IMR-90 (cell line): Measurements from ENCODE around the gene ACSL6. TPM values are rescaled to one million over a fixed set of nuclear protein-coding genes. Genes with fewer than 3 reads are reported as not detected.

ENCODE experiments used
- ATAC-seq: fragments of 200-7000 bp; cut with Tn5 transposase; 2 replicates; pipeline ENCODE4 v1.9.1; 2020; ENCODE audit warnings: low read depth, mild to moderate bottlenecking, moderate library complexity
- BruUV-seq: library from RNA; stranded (reverse); fragments of 400-500 nt; replicated peaks from 2 replicates; lab custom pipeline; 2021; lab: Mats Ljungman, UMichigan
- CTCF ChIA-PET: fragments of 300-600 bp; formaldehyde crosslinking; extraction: SDS; loops from one replicate; lab custom pipeline; 2021; ENCODE audit warnings: antibody characterized with exemption; lab: Yijun Ruan, JAX
- POLR2A ChIA-PET: fragments of 300-600 bp; sonication (Branson Sonifier 250); formaldehyde crosslinking; loops from one replicate; lab custom pipeline; 2022; ENCODE audit warnings: antibody characterized with exemption; ENCODE audit not compliant: unreplicated experiment; lab: Charles Lee
- DNase-seq: peaks from one replicate; pipeline ENCODE4 v3.0.0; 2013
- H2AFZ ChIP-seq: replicated peaks from 2 replicates; pipeline ENCODE3; 2013; ENCODE audit warnings: low read length, mild to moderate bottlenecking; ENCODE audit not compliant: poor library complexity
- H2AK5ac ChIP-seq: 2 replicates; pipeline ENCODE4 v1.6.1; 2013; ENCODE audit warnings: low read depth, low read length, inconsistent platforms
- H2AK9ac ChIP-seq: replicated peaks from 2 replicates; pipeline ENCODE3; 2013; ENCODE audit warnings: mild to moderate bottlenecking, low read depth, low read length, moderate library complexity; ENCODE audit not compliant: poor library complexity
- H2BK120ac ChIP-seq: 2 replicates; pipeline ENCODE4 v1.6.1; 2013; ENCODE audit warnings: low read depth, low read length, inconsistent platforms
- H2BK15ac ChIP-seq: 3 replicates; pipeline ENCODE4 v1.6.1; 2013; ENCODE audit warnings: low read depth, low read length, inconsistent platforms
- H2BK20ac ChIP-seq: 2 replicates; pipeline ENCODE4 v1.6.1; 2013; ENCODE audit warnings: low read depth, mild to moderate bottlenecking, inconsistent platforms, low read length, moderate library complexity
- H2BK5ac ChIP-seq: 2 replicates; pipeline ENCODE4 v1.6.1; 2013; ENCODE audit warnings: mild to moderate bottlenecking, low read depth, low read length, inconsistent platforms; ENCODE audit not compliant: poor library complexity, severe bottlenecking
- H3K14ac ChIP-seq: replicated peaks from 2 replicates; pipeline ENCODE4 v1.6.1; 2013; ENCODE audit warnings: low read depth, low read length, inconsistent platforms
- H3K18ac ChIP-seq: 2 replicates; pipeline ENCODE4 v1.6.1; 2013; ENCODE audit warnings: low read depth, low read length, control low read depth
- H3K23ac ChIP-seq: 2 replicates; pipeline ENCODE4 v1.6.1; 2013; ENCODE audit warnings: low read depth, low read length, inconsistent platforms
- H3K27ac ChIP-seq: 2 replicates; pipeline ENCODE4 v1.5.1; 2013; ENCODE audit warnings: mild to moderate bottlenecking, control low read depth, low read length; ENCODE audit not compliant: insufficient read depth
- H3K27me3 ChIP-seq: 2 replicates; pipeline ENCODE4 v1.6.1; 2013; ENCODE audit warnings: low read length; ENCODE audit not compliant: control insufficient read depth, insufficient read depth
- H3K36me3 ChIP-seq: 2 replicates; pipeline ENCODE4 v1.6.1; 2013; ENCODE audit warnings: low read length, mixed read lengths; ENCODE audit not compliant: control insufficient read depth, insufficient read depth
- H3K4ac ChIP-seq: 2 replicates; pipeline ENCODE4 v1.6.1; 2013; ENCODE audit warnings: low read depth, low read length, inconsistent platforms
- H3K4me1 ChIP-seq: 2 replicates; pipeline ENCODE4 v1.6.1; 2013; ENCODE audit warnings: low read length, mixed read lengths; ENCODE audit not compliant: control insufficient read depth, insufficient read depth
- H3K4me2 ChIP-seq: 2 replicates; pipeline ENCODE4 v1.6.1; 2013; ENCODE audit warnings: low read depth, mild to moderate bottlenecking, control low read depth, low read length, moderate library complexity
- H3K4me3 ChIP-seq: 2 replicates; pipeline ENCODE4 v1.5.1; 2013; ENCODE audit warnings: low read depth, mild to moderate bottlenecking, control low read depth, low read length, moderate library complexity; ENCODE audit not compliant: insufficient read depth
- H3K56ac ChIP-seq: 2 replicates; pipeline ENCODE4 v1.6.1; 2013; ENCODE audit warnings: low read length, inconsistent platforms; ENCODE audit not compliant: insufficient read depth; ENCODE audit errors: extremely low read depth
- H3K79me1 ChIP-seq, 2 experiments: 2 replicates each; pipeline ENCODE4 v1.6.1; 2013; ENCODE audit warnings: low read length in 2 of 2, inconsistent platforms in 1 of 2, low read depth in 1 of 2
- H3K9ac ChIP-seq: 2 replicates; pipeline ENCODE4 v1.6.1; 2013; ENCODE audit warnings: low read depth, low read length, control low read depth
- H3K9me1 ChIP-seq: 2 replicates; pipeline ENCODE4 v1.6.1; 2013; ENCODE audit warnings: low read length, inconsistent platforms; ENCODE audit not compliant: insufficient read depth
- H3K9me3 ChIP-seq: 2 replicates; pipeline ENCODE4 v1.6.1; 2013; ENCODE audit warnings: low read length; ENCODE audit not compliant: control insufficient read depth, insufficient read depth
- H4K20me1 ChIP-seq: 2 replicates; pipeline ENCODE4 v1.6.1; 2013; ENCODE audit warnings: low read length, inconsistent platforms; ENCODE audit not compliant: insufficient read depth
- H4K5ac ChIP-seq: 2 replicates; pipeline ENCODE4 v1.6.1; 2013; ENCODE audit warnings: mild to moderate bottlenecking, low read depth, low read length, control low read depth
- H4K8ac ChIP-seq, 2 experiments: 2 replicates each; pipeline ENCODE4 v1.6.1; 2013; ENCODE audit warnings: low read depth in 2 of 2, low read length in 2 of 2, control low read depth in 1 of 2, inconsistent platforms in 1 of 2
- H4K91ac ChIP-seq: 2 replicates; pipeline ENCODE4 v1.6.1; 2013; ENCODE audit warnings: low read depth, low read length, inconsistent platforms; ENCODE audit not compliant: insufficient read depth
- BHLHE40 ChIP-seq: fragments of 150-350 bp; IDR thresholded peaks from 2 replicates; pipeline ENCODE4 v1.6.1; 2016; ENCODE audit warnings: mild to moderate bottlenecking, low read depth, low read length
- CEBPB ChIP-seq: IDR thresholded peaks from 2 replicates; pipeline ENCODE4 v1.6.1; 2012; ENCODE audit warnings: low read depth, low read length, improper control_type of control experiment
- CHD1 ChIP-seq: IDR thresholded peaks from 2 replicates; pipeline ENCODE4 v1.6.1; 2012; ENCODE audit warnings: low read depth, low read length, improper control_type of control experiment
- FOS ChIP-seq: fragments of 150-350 bp; IDR thresholded peaks from 2 replicates; pipeline ENCODE4 v1.6.1; 2016; ENCODE audit warnings: low read depth, low read length
- MAFK ChIP-seq: IDR thresholded peaks from 2 replicates; pipeline ENCODE4 v1.6.1; 2012; ENCODE audit warnings: low read depth, low read length, improper control_type of control experiment
- MAZ ChIP-seq: IDR thresholded peaks from 2 replicates; pipeline ENCODE4 v1.6.1; 2012; ENCODE audit warnings: low read depth, mild to moderate bottlenecking, low read length, improper control_type of control experiment, moderate library complexity, borderline replicate concordance
- MXI1 ChIP-seq: IDR thresholded peaks from 2 replicates; pipeline ENCODE4 v1.6.1; 2012; ENCODE audit warnings: low read depth, mild to moderate bottlenecking, low read length, moderate library complexity, borderline replicate concordance
- NFE2L2 ChIP-seq: fragments of 150-350 bp; IDR thresholded peaks from 2 replicates; pipeline ENCODE4 v1.6.1; 2016; ENCODE audit warnings: low read depth, mild to moderate bottlenecking, low read length
- POLR2A ChIP-seq: IDR thresholded peaks from 2 replicates; pipeline ENCODE4 v1.6.1; 2012; ENCODE audit warnings: mild to moderate bottlenecking, low read depth, low read length
- RAD21 ChIP-seq: IDR thresholded peaks from 2 replicates; pipeline ENCODE4 v1.6.1; 2012; ENCODE audit warnings: low read length, improper control_type of control experiment
- RCOR1 ChIP-seq: IDR thresholded peaks from 2 replicates; pipeline ENCODE4 v1.6.1; 2012; ENCODE audit warnings: mild to moderate bottlenecking, low read length, improper control_type of control experiment; ENCODE audit not compliant: insufficient replicate concordance
- RFX5 ChIP-seq: IDR thresholded peaks from 2 replicates; pipeline ENCODE4 v1.8.0; 2012; ENCODE audit warnings: low read depth, mild to moderate bottlenecking, low read length, moderate library complexity
- SMC3 ChIP-seq: fragments of 150-350 bp; IDR thresholded peaks from 2 replicates; pipeline ENCODE4 v1.6.1; 2016; ENCODE audit warnings: low read depth, mild to moderate bottlenecking, antibody characterized with exemption, low read length, moderate library complexity
- WGBS, 2 experiments: methylation state at CpG; one replicate each; pipeline versions ENCODE4 v1.1.5 to v1.1.7; 2013; ENCODE audit warnings: missing lambda C conversion rate in 2 of 2; ENCODE audit not compliant: insufficient read length in 1 of 2; ENCODE audit errors: extremely low coverage in 2 of 2; 5-methylcytosine and 5-hydroxymethylcytosine counted together
- dilution Hi-C: fragments of 300-500 bp; cut with HindIII; formaldehyde crosslinking; loops from one replicate; pipeline ENCODE4 v1.14.3; 2018; ENCODE audit warnings: low sequenced_read_pairs; ENCODE audit not compliant: unreplicated experiment
- in situ Hi-C: fragments of 300-500 bp; cut with MboI; formaldehyde crosslinking; loops from 3 replicates; pipeline ENCODE4 v1.14.3; 2019; ENCODE audit warnings: low sequenced_read_pairs, inconsistent platforms, mixed read lengths
- intact Hi-C: fragments of 100-400 bp; cut with micrococcal nuclease; formaldehyde crosslinking; loops from 2 replicates; pipeline ENCODE4 v1.10.0; 2022
- polyA plus RNA-seq, 3 experiments: library from polyadenylated mRNA; depleted of rRNA; stranded (reverse); fragments of >200 nt; gene quantifications; 2 replicates each; pipeline ENCODE4 v1.2.3, GENCODE V29; 2012; ENCODE audit warnings: low replicate concordance in 1 of 3
- total RNA-seq: library from RNA; depleted of rRNA; stranded (reverse); fragments of >200 nt; gene quantifications from 2 replicates; pipeline ENCODE4 v1.2.3, GENCODE V29; 2012
- TF ChIP-seq, protein P1 (sequence below): conservative IDR thresholded peaks from 2 replicates; pipeline ENCODE4 v1.5.1; 2012; ENCODE audit warnings: mild to moderate bottlenecking, low read depth, low read length, improper control_type of control experiment
- TF ChIP-seq, protein P2 (sequence below): fragments of 150-350 bp; IDR thresholded peaks from 2 replicates; pipeline ENCODE4 v1.6.1; 2017; ENCODE audit warnings: mild to moderate bottlenecking, antibody characterized with exemption, low read length, low read depth
- TF ChIP-seq, protein P3 (sequence below): fragments of 150-350 bp; IDR thresholded peaks from 2 replicates; pipeline ENCODE4 v1.6.1; 2016; ENCODE audit warnings: low read depth, mild to moderate bottlenecking, low read length, moderate library complexity, borderline replicate concordance

ACSL6 gene
- total and polyA plus RNA-seq, 2 of the 4 experiments (the other 2 are of a cell fraction), result not detected

DNA sequence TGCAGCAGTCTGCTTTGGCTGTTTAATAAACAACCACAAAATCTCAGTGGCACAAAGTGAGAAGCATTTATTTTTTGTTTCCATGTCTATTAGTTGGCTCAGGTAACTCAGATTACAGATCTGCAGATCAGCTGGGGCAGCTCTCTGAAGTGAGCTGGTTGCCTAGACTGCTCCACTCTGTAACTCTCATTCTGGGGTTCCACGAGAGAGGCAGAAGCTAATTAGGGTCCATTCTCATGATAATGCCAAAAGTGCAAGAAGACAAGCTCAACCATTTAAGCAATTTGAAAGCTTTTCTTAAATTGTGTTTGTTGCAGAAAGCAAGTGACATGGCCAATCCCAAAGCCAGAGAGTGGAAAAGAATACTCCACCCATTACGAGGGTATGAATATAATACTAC lies 79.2 kb downstream of the ACSL6 start:
- no peak overlapping the region for H3K9ac ChIP-seq
- ChIA-PET POLR2A (no interaction called here), CTCF (interaction anchor here (0.6 kb wide), 1 partner anchor 694 kb away, joined by 3 read pairs; no protein-coding TSS in a partner anchor)
- no peak overlapping the region for H4K5ac ChIP-seq
- BruUV-seq, result no TSS peak
- no peaks in the 10 kb centered on the region for H3K36me3 ChIP-seq
- no peaks in the 10 kb centered on the region for H3K9me3 ChIP-seq
- H2AFZ ChIP-seq, result no peak overlapping the region
- no peaks in the 10 kb centered on the region for H3K27me3 ChIP-seq
- DNase-seq (no peak), ATAC-seq (no peak)
- H2AK5ac ChIP-seq, result no peak overlapping the region
- H4K91ac ChIP-seq, result no peak overlapping the region
- dilution Hi-C loops (no loop called here), intact Hi-C loops (no loop called here), in situ Hi-C loops (no loop called here)
- no CpG with 5 or more reads among the region's 2 CpGs for WGBS, 2 experiments
- H3K4me1 ChIP-seq, result no peaks in the 10 kb centered on the region
- no peak overlapping the region for H3K4ac ChIP-seq
- no peak overlapping the region for H3K4me3 ChIP-seq
- H2BK120ac ChIP-seq, result no peak overlapping the region
- H3K79me1 ChIP-seq, result no peaks in the 10 kb centered on the region
- TF ChIP-seq BHLHE40 (no peak), CHD1 (no peak), MAFK (no peak), FOS (no peak), MAZ (no peak), CEBPB (no peak), RCOR1 (no peak), NFE2L2 (no peak), POLR2A (no peak), MXI1 (no peak), RFX5 (no peak), SMC3 (no peak), RAD21 (no peak)
- TF ChIP-seq, protein P1, sequence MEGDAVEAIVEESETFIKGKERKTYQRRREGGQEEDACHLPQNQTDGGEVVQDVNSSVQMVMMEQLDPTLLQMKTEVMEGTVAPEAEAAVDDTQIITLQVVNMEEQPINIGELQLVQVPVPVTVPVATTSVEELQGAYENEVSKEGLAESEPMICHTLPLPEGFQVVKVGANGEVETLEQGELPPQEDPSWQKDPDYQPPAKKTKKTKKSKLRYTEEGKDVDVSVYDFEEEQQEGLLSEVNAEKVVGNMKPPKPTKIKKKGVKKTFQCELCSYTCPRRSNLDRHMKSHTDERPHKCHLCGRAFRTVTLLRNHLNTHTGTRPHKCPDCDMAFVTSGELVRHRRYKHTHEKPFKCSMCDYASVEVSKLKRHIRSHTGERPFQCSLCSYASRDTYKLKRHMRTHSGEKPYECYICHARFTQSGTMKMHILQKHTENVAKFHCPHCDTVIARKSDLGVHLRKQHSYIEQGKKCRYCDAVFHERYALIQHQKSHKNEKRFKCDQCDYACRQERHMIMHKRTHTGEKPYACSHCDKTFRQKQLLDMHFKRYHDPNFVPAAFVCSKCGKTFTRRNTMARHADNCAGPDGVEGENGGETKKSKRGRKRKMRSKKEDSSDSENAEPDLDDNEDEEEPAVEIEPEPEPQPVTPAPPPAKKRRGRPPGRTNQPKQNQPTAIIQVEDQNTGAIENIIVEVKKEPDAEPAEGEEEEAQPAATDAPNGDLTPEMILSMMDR, result no peak
- TF ChIP-seq, protein P2, sequence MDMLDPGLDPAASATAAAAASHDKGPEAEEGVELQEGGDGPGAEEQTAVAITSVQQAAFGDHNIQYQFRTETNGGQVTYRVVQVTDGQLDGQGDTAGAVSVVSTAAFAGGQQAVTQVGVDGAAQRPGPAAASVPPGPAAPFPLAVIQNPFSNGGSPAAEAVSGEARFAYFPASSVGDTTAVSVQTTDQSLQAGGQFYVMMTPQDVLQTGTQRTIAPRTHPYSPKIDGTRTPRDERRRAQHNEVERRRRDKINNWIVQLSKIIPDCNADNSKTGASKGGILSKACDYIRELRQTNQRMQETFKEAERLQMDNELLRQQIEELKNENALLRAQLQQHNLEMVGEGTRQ, result no peak
- TF ChIP-seq, protein P3, sequence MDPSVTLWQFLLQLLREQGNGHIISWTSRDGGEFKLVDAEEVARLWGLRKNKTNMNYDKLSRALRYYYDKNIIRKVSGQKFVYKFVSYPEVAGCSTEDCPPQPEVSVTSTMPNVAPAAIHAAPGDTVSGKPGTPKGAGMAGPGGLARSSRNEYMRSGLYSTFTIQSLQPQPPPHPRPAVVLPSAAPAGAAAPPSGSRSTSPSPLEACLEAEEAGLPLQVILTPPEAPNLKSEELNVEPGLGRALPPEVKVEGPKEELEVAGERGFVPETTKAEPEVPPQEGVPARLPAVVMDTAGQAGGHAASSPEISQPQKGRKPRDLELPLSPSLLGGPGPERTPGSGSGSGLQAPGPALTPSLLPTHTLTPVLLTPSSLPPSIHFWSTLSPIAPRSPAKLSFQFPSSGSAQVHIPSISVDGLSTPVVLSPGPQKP, result no peak
- no peak overlapping the region for H3K4me2 ChIP-seq
- H2BK20ac ChIP-seq, result no peak overlapping the region
- no peak overlapping the region for H3K14ac ChIP-seq
- H3K56ac ChIP-seq, result no peak overlapping the region
- no peak overlapping the region for H4K8ac ChIP-seq
- no peak overlapping the region for H2BK5ac ChIP-seq
- H3K18ac ChIP-seq, result no peak overlapping the region
- H2BK15ac ChIP-seq, result no peak overlapping the region
- no peaks in the 10 kb centered on the region for H4K20me1 ChIP-seq
- H3K23ac ChIP-seq, result no peak overlapping the region
- no peak overlapping the region for H2AK9ac ChIP-seq
- no peak overlapping the region for H3K27ac ChIP-seq
- H3K9me1 ChIP-seq, result no peaks in the 10 kb centered on the region
